Measurements from ENCODE around the gene BRINP1. TPM values are rescaled to one million over a fixed set of nuclear protein-coding genes. Genes with fewer than 3 reads are reported as not detected.

BRINP1 gene
- total RNA-seq, 5 donors from 2014 or later (not counting 1 experiment from before 2014, with no cell fraction given) = not detected

DNA sequence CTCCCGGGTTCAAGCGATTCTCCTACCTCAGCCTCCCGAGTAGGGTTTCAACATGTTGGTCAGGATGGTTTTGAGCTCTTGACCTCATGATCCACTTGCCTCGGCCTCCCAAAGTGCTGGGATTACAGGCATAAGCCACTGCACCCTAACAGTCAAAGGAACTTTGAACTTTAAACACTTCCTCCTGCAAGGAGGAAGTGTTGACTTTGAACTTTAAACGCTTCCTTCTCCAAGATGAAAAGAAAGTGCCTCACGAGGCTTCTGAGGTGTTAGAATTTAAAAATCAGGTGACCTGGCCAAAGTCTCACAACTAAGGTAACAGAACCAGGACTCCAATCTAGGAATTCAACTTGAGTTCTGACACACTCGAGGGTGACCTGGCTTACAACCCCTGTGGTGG lies 150.9 kb downstream of the BRINP1 start:
- no peak for DNase-seq
- H3K27ac ChIP-seq (ENCODE audit: low read length) = no peak overlapping the region
- CTCF ChIA-PET = no interaction called here
- 90% methylated on average over 4 of the region's 7 CpGs for WGBS (ENCODE audit: insufficient coverage)
- H3K4me1 Mint-ChIP-seq = no peaks in the 10 kb centered on the region
- H3K4me3 ChIP-seq (ENCODE audit: control insufficient read depth in 1 of 2, extremely low read depth in 1 of 2, low read length in 1 of 2) = no peak overlapping the region
- H3K9me3 ChIP-seq = no peaks in the 10 kb centered on the region
- H3K4me1 ChIP-seq (ENCODE audit: control insufficient read depth in 1 of 2, extremely low read depth in 1 of 2, insufficient read depth in 2 of 2, low read length in 2 of 2) = no peaks in the 10 kb centered on the region
- no peaks in the 10 kb centered on the region for H3K27me3 ChIP-seq (replicated peaks in 1 of 2; ENCODE audit: control insufficient read depth in 2 of 2, extremely low read depth in 1 of 2, insufficient read depth in 2 of 2, low read length in 1 of 2)
- POLR2A ChIA-PET = no interaction called here
- ATAC-seq (replicated peaks in 1 of 4) = no peak
- H3K36me3 Mint-ChIP-seq = no peaks in the 10 kb centered on the region
- H3K27me3 Mint-ChIP-seq = no peaks in the 10 kb centered on the region
- H3K27ac Mint-ChIP-seq = no peak overlapping the region
- H3K36me3 ChIP-seq (ENCODE audit: control insufficient read depth in 2 of 2, extremely low read depth in 1 of 2, insufficient read depth in 1 of 2, low read length in 1 of 2) = no peaks in the 10 kb centered on the region
- H3K9me3 Mint-ChIP-seq = peaks cover 9 to 16% (median 10%) of the 10 kb centered on the region in 3 donors
- H3K4me3 Mint-ChIP-seq = no peak overlapping the region

- Histone ChIP-seq H3K27me3 (replicated peaks in 1 of 2; ENCODE audit: control insufficient read depth in 2 of 2, extremely low read depth in 1 of 2, insufficient read depth in 2 of 2, low read length in 1 of 2) (no peaks in the 10 kb centered on the region), H3K4me1 (ENCODE audit: control insufficient read depth in 1 of 2, extremely low read depth in 1 of 2, insufficient read depth in 2 of 2, low read length in 2 of 2) (no peaks in the 10 kb centered on the region), H3K4me3 (ENCODE audit: control insufficient read depth in 1 of 2, extremely low read depth in 1 of 2, low read length in 1 of 2) (no peak overlapping the region), H3K36me3 (ENCODE audit: control insufficient read depth in 2 of 2, extremely low read depth in 1 of 2, insufficient read depth in 1 of 2, low read length in 1 of 2) (no peaks in the 10 kb centered on the region), H3K9me3 (no peaks in the 10 kb centered on the region), H3K27ac (ENCODE audit: low read length) (no peak overlapping the region)
- no peaks in the 10 kb centered on the region for H3K27me3 Mint-ChIP-seq
- ATAC-seq (replicated peaks in 1 of 4) (no peak), DNase-seq (no peak)
- CTCF ChIA-PET = no interaction called here
- no peaks in the 10 kb centered on the region for H3K36me3 Mint-ChIP-seq
- no peak overlapping the region for H3K4me3 Mint-ChIP-seq
- POLR2A ChIA-PET = no interaction called here
- peaks cover 4 to 12% (median 9%) of the 10 kb centered on the region in 3 donors for H3K9me3 Mint-ChIP-seq
- no peaks in the 10 kb centered on the region for H3K4me1 Mint-ChIP-seq
- 50% methylated on average over 1 of the region's 8 CpGs for WGBS (ENCODE audit: insufficient coverage)
- H3K27ac Mint-ChIP-seq = no peak overlapping the region
These were observed 152.4 kb downstream of the BRINP1 start for GRCh38 chr9:119216651-119217331.

GRCh38 chr9:119215651-119216050 lies 153.6 kb downstream of the BRINP1 start:
- no peaks in the 10 kb centered on the region for H3K36me3 Mint-ChIP-seq
- Histone ChIP-seq H3K4me3 (ENCODE audit: control insufficient read depth in 1 of 2, extremely low read depth in 1 of 2, low read length in 1 of 2) (no peak overlapping the region), H3K4me1 (ENCODE audit: control insufficient read depth in 1 of 2, extremely low read depth in 1 of 2, insufficient read depth in 2 of 2, low read length in 2 of 2) (no peaks in the 10 kb centered on the region), H3K27me3 (replicated peaks in 1 of 2; ENCODE audit: control insufficient read depth in 2 of 2, extremely low read depth in 1 of 2, insufficient read depth in 2 of 2, low read length in 1 of 2) (no peaks in the 10 kb centered on the region), H3K27ac (ENCODE audit: low read length) (no peak overlapping the region), H3K36me3 (ENCODE audit: control insufficient read depth in 2 of 2, extremely low read depth in 1 of 2, insufficient read depth in 1 of 2, low read length in 1 of 2) (no peaks in the 10 kb centered on the region), H3K9me3 (no peaks in the 10 kb centered on the region)
- no peak overlapping the region for H3K27ac Mint-ChIP-seq
- ChIA-PET POLR2A (no interaction called here), CTCF (no interaction called here)
- peaks cover 2 to 9% (median 8%) of the 10 kb centered on the region in 3 donors for H3K9me3 Mint-ChIP-seq
- DNase-seq (no peak), ATAC-seq (replicated peaks in 1 of 4) (no peak)
- 60% methylated on average over 1 of the region's 2 CpGs for WGBS (ENCODE audit: insufficient coverage)
- no peaks in the 10 kb centered on the region for H3K4me1 Mint-ChIP-seq
- no peaks in the 10 kb centered on the region for H3K27me3 Mint-ChIP-seq
- no peak overlapping the region for H3K4me3 Mint-ChIP-seq

GRCh38 chr9:119213471-119213870 lies 155.8 kb downstream of the BRINP1 start:
- ATAC-seq (replicated peaks in 1 of 4) = no peak
- H3K27ac ChIP-seq (ENCODE audit: low read length) = no peak overlapping the region
- ChIA-PET CTCF (no interaction called here), POLR2A (no interaction called here)
- no peaks in the 10 kb centered on the region for H3K36me3 Mint-ChIP-seq
- H3K4me3 ChIP-seq (ENCODE audit: control insufficient read depth in 1 of 2, extremely low read depth in 1 of 2, low read length in 1 of 2) = no peak overlapping the region
- no peak overlapping the region for H3K4me3 Mint-ChIP-seq
- H3K9me3 ChIP-seq = no peaks in the 10 kb centered on the region
- H3K27ac Mint-ChIP-seq = no peak overlapping the region
- no peak for DNase-seq
- H3K9me3 Mint-ChIP-seq = no peaks in the 10 kb centered on the region
- H3K27me3 Mint-ChIP-seq = no peaks in the 10 kb centered on the region
- H3K4me1 Mint-ChIP-seq = no peaks in the 10 kb centered on the region
- H3K27me3 ChIP-seq (replicated peaks in 1 of 2; ENCODE audit: control insufficient read depth in 2 of 2, extremely low read depth in 1 of 2, insufficient read depth in 2 of 2, low read length in 1 of 2) = no peaks in the 10 kb centered on the region
- WGBS (ENCODE audit: insufficient coverage) = no CpG with 5 or more reads among the region's 1 CpG
- H3K36me3 ChIP-seq (ENCODE audit: control insufficient read depth in 2 of 2, extremely low read depth in 1 of 2, insufficient read depth in 1 of 2, low read length in 1 of 2) = no peaks in the 10 kb centered on the region
- no peaks in the 10 kb centered on the region for H3K4me1 ChIP-seq (ENCODE audit: control insufficient read depth in 1 of 2, extremely low read depth in 1 of 2, insufficient read depth in 2 of 2, low read length in 2 of 2)

DNA sequence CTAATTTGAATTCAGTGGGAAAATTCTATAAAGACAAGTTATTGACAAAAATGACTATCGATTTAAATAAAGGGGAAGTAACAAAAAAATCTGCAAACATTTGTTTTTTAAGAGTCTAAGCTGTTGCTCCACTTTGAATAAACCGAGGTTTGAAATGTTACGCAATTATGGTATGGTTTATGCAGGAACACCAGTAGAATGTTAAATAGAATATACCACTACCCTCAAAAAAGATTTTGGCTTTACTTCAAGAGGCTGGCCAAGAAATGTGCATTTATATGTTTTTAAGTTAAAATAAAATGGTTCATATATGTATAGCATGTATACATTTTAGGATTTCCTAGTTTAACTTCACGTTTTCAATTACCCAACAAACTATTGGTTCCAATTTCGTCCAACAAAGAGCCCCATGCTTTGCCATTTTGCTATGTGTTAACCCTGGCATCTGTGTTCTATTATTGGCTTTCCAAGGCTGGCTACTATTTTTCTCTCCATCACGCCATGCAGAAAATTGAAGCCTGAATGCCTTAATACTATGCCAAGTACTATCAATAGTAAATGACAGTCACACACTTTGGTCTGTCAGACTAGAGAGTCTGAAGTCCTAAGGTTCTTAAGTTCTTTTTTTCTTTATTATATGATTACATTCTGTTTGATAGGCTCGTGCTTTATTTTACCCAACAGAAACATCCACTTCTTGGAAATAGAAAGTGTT lies 171.2 kb downstream of the BRINP1 start:
- POLR2A ChIA-PET = no interaction called here
- no peaks in the 10 kb centered on the region for H3K36me3 Mint-ChIP-seq
- CTCF ChIA-PET = interaction anchor here in 1 of 2 donors (0.6 kb wide), 1 partner anchor 33 kb away, joined by 3 read pairs; no protein-coding TSS in a partner anchor

DNA sequence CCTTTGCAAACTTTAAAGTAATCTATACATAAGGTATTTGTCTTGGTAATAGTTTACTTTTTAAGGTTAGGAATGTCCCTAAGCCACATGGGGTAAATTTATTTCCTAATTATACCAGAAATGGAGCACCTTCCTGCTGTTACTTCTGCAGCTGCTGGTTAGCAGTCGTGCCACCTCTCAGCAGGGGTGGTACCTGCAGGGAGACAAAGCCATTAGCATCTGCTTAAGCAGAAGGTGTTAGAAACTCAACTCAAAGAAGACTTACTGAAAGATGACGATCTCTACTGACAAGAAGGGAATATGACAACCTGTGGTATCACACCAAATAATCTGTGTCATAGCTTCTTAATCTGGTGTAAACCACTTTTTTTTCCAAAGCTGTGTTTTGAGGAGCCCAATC lies 173.7 kb downstream of the BRINP1 start:
- H3K4me3 ChIP-seq (ENCODE audit: control insufficient read depth in 1 of 2, extremely low read depth in 1 of 2, low read length in 1 of 2) = no peak overlapping the region
- no peaks in the 10 kb centered on the region for H3K36me3 ChIP-seq (ENCODE audit: control insufficient read depth in 2 of 2, extremely low read depth in 1 of 2, insufficient read depth in 1 of 2, low read length in 1 of 2)
- CTCF ChIA-PET = no interaction called here
- Mint-ChIP-seq H3K36me3 (no peaks in the 10 kb centered on the region), H3K9me3 (peaks cover 1 to 6% (median 4%) of the 10 kb centered on the region in 3 donors), H3K4me1 (no peaks in the 10 kb centered on the region), H3K4me3 (no peak overlapping the region), H3K27me3 (no peaks in the 10 kb centered on the region), H3K27ac (no peak overlapping the region)
- DNase-seq (no peak), ATAC-seq (replicated peaks in 1 of 4) (no peak)
- WGBS (ENCODE audit: insufficient coverage) = 80% methylated on average over 1 of the region's 2 CpGs
- no peaks in the 10 kb centered on the region for H3K9me3 ChIP-seq
- POLR2A ChIA-PET = no interaction called here
- no peaks in the 10 kb centered on the region for H3K27me3 ChIP-seq (replicated peaks in 1 of 2; ENCODE audit: control insufficient read depth in 2 of 2, extremely low read depth in 1 of 2, insufficient read depth in 2 of 2, low read length in 1 of 2)
- no peak overlapping the region for H3K27ac ChIP-seq (ENCODE audit: low read length)
- no peaks in the 10 kb centered on the region for H3K4me1 ChIP-seq (ENCODE audit: control insufficient read depth in 1 of 2, extremely low read depth in 1 of 2, insufficient read depth in 2 of 2, low read length in 2 of 2)

More for the DNA sequence above, 171.2 kb downstream of the BRINP1 start:
- 86% methylated on average over 2 of the region's 7 CpGs for WGBS (ENCODE audit: insufficient coverage)
- DNase-seq = no peak
- no peak overlapping the region for H3K27ac ChIP-seq (ENCODE audit: low read length)
- Mint-ChIP-seq H3K27me3 (no peaks in the 10 kb centered on the region), H3K9me3 (peaks cover 0 to 4% (median 0%) of the 10 kb centered on the region in 3 donors), H3K4me3 (no peak overlapping the region), H3K27ac (no peak overlapping the region), H3K4me1 (no peaks in the 10 kb centered on the region)
- H3K27me3 ChIP-seq (replicated peaks in 1 of 2; ENCODE audit: control insufficient read depth in 2 of 2, extremely low read depth in 1 of 2, insufficient read depth in 2 of 2, low read length in 1 of 2) = no peaks in the 10 kb centered on the region
- no peak for ATAC-seq (replicated peaks in 1 of 4)
- no peaks in the 10 kb centered on the region for H3K36me3 ChIP-seq (ENCODE audit: control insufficient read depth in 2 of 2, extremely low read depth in 1 of 2, insufficient read depth in 1 of 2, low read length in 1 of 2)
- no peak overlapping the region for H3K4me3 ChIP-seq (ENCODE audit: control insufficient read depth in 1 of 2, extremely low read depth in 1 of 2, low read length in 1 of 2)
- no peaks in the 10 kb centered on the region for H3K4me1 ChIP-seq (ENCODE audit: control insufficient read depth in 1 of 2, extremely low read depth in 1 of 2, insufficient read depth in 2 of 2, low read length in 2 of 2)
- H3K9me3 ChIP-seq = no peaks in the 10 kb centered on the region

Data from T-cell (primary cell).